CD4-positive, alpha-beta T cell (primary cell): ENCODE results near the gene COL20A1. TPM values are rescaled to one million over a fixed set of nuclear protein-coding genes. Genes with fewer than 3 reads are reported as not detected.
A peak's percentile ranks its signal among the peaks of the same experiment; 100 is the strongest.

ENCODE experiments used
- ATAC-seq: fragments of 200-7000 bp; cut with Tn5 transposase; one replicate; pipeline ENCODE4 v1.10.0; 2022; ENCODE audit warnings: mild to moderate bottlenecking; ENCODE audit not compliant: poor library complexity
- CTCF ChIA-PET: fragments of 350-600 bp; sonication (Branson Sonifier 250); formaldehyde crosslinking; loops from one replicate; lab custom pipeline; 2021; ENCODE audit warnings: antibody characterized with exemption, inconsistent platforms; lab: Charles Lee
- POLR2A ChIA-PET: fragments of 350-600 bp; sonication (Branson Sonifier 250); formaldehyde crosslinking; loops from one replicate; lab custom pipeline; 2021; ENCODE audit warnings: antibody characterized with exemption, inconsistent platforms; lab: Charles Lee
- DNase-seq, 14 experiments: peaks; one replicate each; pipeline ENCODE4 v3.0.0-alpha.2; 2013 to 2020; ENCODE audit warnings: mixed read lengths in 2 of 14
- H3K27ac ChIP-seq, 2 donors: one replicate each; pipeline versions ENCODE4 v1.5.1 to v1.7.0; 2013; ENCODE audit warnings: low read length in 2 of 2, low read depth in 1 of 2, mild to moderate bottlenecking in 1 of 2
- H3K27me3 ChIP-seq, 2 experiments: 1 replicate in 1 of 2; 2 replicates in 1 of 2; pipeline versions ENCODE4 v1.6.1 to v1.7.0; 2013; ENCODE audit warnings: low read length in 2 of 2, control low read depth in 1 of 2, mild to moderate bottlenecking in 1 of 2, moderate library complexity in 1 of 2; ENCODE audit not compliant: insufficient read depth in 2 of 2, control insufficient read depth in 1 of 2
- H3K36me3 ChIP-seq: one replicate; pipeline ENCODE4 v1.6.1; 2013; ENCODE audit warnings: low read length, control low read depth; ENCODE audit not compliant: insufficient read depth
- H3K4me1 ChIP-seq: one replicate; pipeline ENCODE4 v1.6.1; 2013; ENCODE audit warnings: low read length, control low read depth; ENCODE audit not compliant: insufficient read depth
- H3K4me3 ChIP-seq: one replicate; pipeline ENCODE4 v1.5.1; 2013; ENCODE audit warnings: mild to moderate bottlenecking, low read length, moderate library complexity
- H3K9me3 ChIP-seq, 2 experiments: 1 replicate in 1 of 2; 2 replicates in 1 of 2; pipeline versions ENCODE4 v1.6.1 to v1.7.0; 2013; ENCODE audit warnings: low read length in 2 of 2, mild to moderate bottlenecking in 2 of 2, control low read depth in 1 of 2, moderate library complexity in 1 of 2; ENCODE audit not compliant: control insufficient read depth in 1 of 2, insufficient read depth in 1 of 2
- H3K27ac Mint-ChIP-seq: one replicate; pipeline ENCODE4 v1.8.0; 2020; ENCODE audit warnings: mixed read lengths
- H3K27me3 Mint-ChIP-seq: one replicate; pipeline ENCODE4 v1.8.0; 2021; ENCODE audit warnings: mixed read lengths
- H3K36me3 Mint-ChIP-seq: one replicate; pipeline ENCODE4 v1.8.0; 2021; ENCODE audit warnings: low read depth, mixed read lengths
- H3K4me1 Mint-ChIP-seq: one replicate; pipeline ENCODE4 v1.8.0; 2021; ENCODE audit warnings: low read depth, mixed read lengths
- H3K4me3 Mint-ChIP-seq: one replicate; pipeline ENCODE4 v1.8.0; 2020; ENCODE audit warnings: mild to moderate bottlenecking, mixed read lengths
- H3K9me3 Mint-ChIP-seq: one replicate; pipeline ENCODE4 v1.8.0; 2020; ENCODE audit warnings: mixed read lengths
- CTCF ChIP-seq: fragments of 200-600 bp; IDR thresholded peaks from one replicate; pipeline ENCODE4 v1.8.0; 2022; ENCODE audit warnings: antibody characterized with exemption, mild to moderate bottlenecking
- intact Hi-C, 2 experiments: fragments of 100-400 bp; cut with DNase I in 1 of 2; cut with micrococcal nuclease in 1 of 2; formaldehyde crosslinking; loops; one replicate each; pipeline versions ENCODE4 v1.15.1 to v1.9.0; 2023 to 2025; cut with DNase I, micrococcal nuclease
- total RNA-seq, 174 experiments: library from RNA in 2 of 174; stranded (reverse) in 2 of 174; gene quantifications; one replicate each; pipeline ENCODE4 v1.2.3 and lab custom pipeline; 2021 to 2026

The COL20A1 gene
- total RNA-seq, 2 experiments from 2014 or later, result 0.03 TPM; not detected in 1

- Histone ChIP-seq H3K27ac (no peak overlapping the region), H3K27me3 (no peaks in the 10 kb centered on the region), H3K36me3 (peaks cover 42% of the 10 kb centered on the region), H3K4me1 (peaks cover 26% of the 10 kb centered on the region), H3K4me3 (no peak overlapping the region), H3K9me3 (no peaks in the 10 kb centered on the region)
- H3K4me3 Mint-ChIP-seq, result peak overlapping the region; percentile 72
- no peak for DNase-seq
- no peak for TF ChIP-seq CTCF
- H3K9me3 Mint-ChIP-seq, result no peaks in the 10 kb centered on the region
- intact Hi-C loops, result loop anchor here in 1 of 2 experiments (5.0 kb wide), 3 partner anchors 337 to 867 kb away; partner anchors contain the start of genes CABLES2, GID8 and SLCO4A1
- H3K36me3 Mint-ChIP-seq, result peaks cover 33% of the 10 kb centered on the region
- peaks cover 31% of the 10 kb centered on the region for H3K4me1 Mint-ChIP-seq
- no peaks in the 10 kb centered on the region for H3K27me3 Mint-ChIP-seq
- H3K27ac Mint-ChIP-seq, result no peak overlapping the region
- no peak for ATAC-seq
- ChIA-PET POLR2A (no interaction called here), CTCF (no interaction called here)
Observed at GRCh38 chr20:63274381-63275228, 18.4 kb upstream of the COL20A1 start.

GRCh38 chr20:63275825-63276224 lies 17.2 kb upstream of the COL20A1 start:
- ChIA-PET CTCF (no interaction called here), POLR2A (no interaction called here)
- no peak for DNase-seq
- intact Hi-C loops, result no loop called here
- Mint-ChIP-seq H3K27ac (no peak overlapping the region), H3K36me3 (peaks cover 42% of the 10 kb centered on the region), H3K27me3 (no peaks in the 10 kb centered on the region), H3K9me3 (no peaks in the 10 kb centered on the region), H3K4me3 (peak overlapping the region; percentile 72), H3K4me1 (peaks cover 28% of the 10 kb centered on the region)
- ATAC-seq, result no peak
- no peak for TF ChIP-seq CTCF
- H3K36me3 ChIP-seq, result peaks cover 50% of the 10 kb centered on the region
- H3K27ac ChIP-seq, result no peak overlapping the region
- H3K27me3 ChIP-seq, result no peaks in the 10 kb centered on the region
- no peaks in the 10 kb centered on the region for H3K9me3 ChIP-seq
- H3K4me3 ChIP-seq, result no peak overlapping the region
- H3K4me1 ChIP-seq, result peaks cover 26% of the 10 kb centered on the region

GRCh38 chr20:63276956-63277355 lies 16.0 kb upstream of the COL20A1 start:
- no peak overlapping the region for H3K27ac Mint-ChIP-seq
- intact Hi-C loops, result no loop called here
- Histone ChIP-seq H3K27ac (no peak overlapping the region), H3K9me3 (no peaks in the 10 kb centered on the region), H3K36me3 (peaks cover 60% of the 10 kb centered on the region), H3K4me1 (peaks cover 21% of the 10 kb centered on the region), H3K27me3 (no peaks in the 10 kb centered on the region), H3K4me3 (no peak overlapping the region)
- H3K4me3 Mint-ChIP-seq, result no peak overlapping the region
- no peaks in the 10 kb centered on the region for H3K27me3 Mint-ChIP-seq
- ATAC-seq, result no peak
- H3K9me3 Mint-ChIP-seq, result no peaks in the 10 kb centered on the region
- ChIA-PET POLR2A (no interaction called here), CTCF (no interaction called here)
- peaks cover 44% of the 10 kb centered on the region for H3K36me3 Mint-ChIP-seq
- TF ChIP-seq CTCF, result no peak
- no peak for DNase-seq
- H3K4me1 Mint-ChIP-seq, result peaks cover 20% of the 10 kb centered on the region
